Measurements from ENCODE around the gene PRKX.
A peak's percentile ranks its signal among the peaks of the same experiment; 100 is the strongest.
"Not testable (repeated sequence)": the region's sequence is repeated elsewhere in the genome, so short reads cannot be mapped to it uniquely, and the experiment has no call there.

Gene PRKX

DNA sequence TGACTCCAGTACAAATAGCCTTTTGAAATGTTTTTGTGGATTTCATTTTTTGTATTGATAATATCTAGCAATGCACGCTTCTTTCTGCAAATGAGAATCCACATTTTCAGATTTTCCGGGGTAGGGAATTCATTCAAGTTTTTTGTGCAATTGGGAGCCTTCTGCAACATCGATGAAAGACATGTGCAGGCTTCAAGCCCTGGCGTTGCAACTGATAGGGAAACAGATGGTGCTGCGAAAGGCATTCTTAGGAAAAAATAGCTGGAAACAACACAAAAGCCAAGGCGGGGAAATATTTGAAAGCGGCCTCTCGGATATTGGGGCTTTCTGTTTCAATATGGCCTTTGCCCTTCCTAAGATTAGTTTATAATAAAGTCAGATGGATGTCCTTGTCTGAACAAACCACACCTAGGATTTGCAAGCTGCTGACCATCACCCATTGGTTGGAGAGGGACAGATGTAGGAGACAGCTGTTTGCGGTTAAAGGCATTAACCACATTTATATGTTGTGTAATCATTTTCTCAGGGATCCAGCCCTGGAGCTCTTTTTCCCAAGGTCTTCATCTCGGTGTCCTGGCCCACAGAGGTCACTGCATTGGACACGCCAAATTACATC is 136.5 kb downstream of the PRKX start:
- peak; percentile 60 for DNase-seq

- peak; percentile 73 for DNase-seq
These were observed 145.8 kb downstream of the PRKX start for GRCh38 chrX:3567686-3568085.

GRCh38 chrX:3563451-3563850 is 150.0 kb downstream of the PRKX start:
- DNase-seq: peak; percentile 9

DNA sequence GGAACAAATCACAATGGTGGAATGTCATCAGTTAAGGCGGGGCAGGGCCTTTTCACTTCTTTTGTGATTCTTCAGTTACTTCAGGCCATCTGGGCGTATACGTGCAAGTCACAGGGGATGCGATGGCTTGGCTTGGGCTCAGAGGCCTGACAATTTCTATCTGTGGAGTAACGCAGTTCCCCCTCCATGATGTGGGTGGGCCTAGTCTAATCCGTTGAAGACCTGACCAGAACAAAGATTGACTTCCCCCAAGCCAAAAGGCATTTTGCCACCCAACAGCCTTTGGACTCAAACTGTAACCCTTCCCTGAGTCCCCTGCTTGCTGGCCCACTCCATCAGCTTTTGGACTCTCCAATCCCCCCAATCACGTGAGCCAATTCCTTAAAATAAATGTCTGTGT is 153.4 kb downstream of the PRKX start:
- not testable (repeated sequence) for DNase-seq

Data from fibroblast of skin of scalp (primary cell).